GM06990 (cell line): ENCODE data around the gene MAPK12.

Experiments
- DNase-seq: peaks from one replicate; pipeline ENCODE4 v3.0.0-alpha.2; 2011; ENCODE audit not compliant: insufficient read length; ENCODE audit errors: extremely low read depth
- H3K27me3 ChIP-seq: replicated peaks from 2 replicates; pipeline ENCODE4 v1.6.0; 2011; ENCODE audit warnings: low read length; ENCODE audit not compliant: control insufficient read depth, insufficient read depth
- H3K36me3 ChIP-seq: 2 replicates; pipeline ENCODE4 v1.5.1; 2011; ENCODE audit warnings: low read length; ENCODE audit not compliant: control insufficient read depth, insufficient read depth
- H3K4me3 ChIP-seq: replicated peaks from 2 replicates; pipeline ENCODE4 v1.5.1; 2011; ENCODE audit warnings: low read depth, mild to moderate bottlenecking, control low read depth, low read length
- TF ChIP-seq, protein P1 (sequence below): IDR thresholded peaks from 2 replicates; pipeline ENCODE4 v1.5.1; 2011; ENCODE audit warnings: low read length, control low read depth, mild to moderate bottlenecking, inconsistent platforms; ENCODE audit not compliant: insufficient read depth, poor library complexity, severe bottlenecking

The MAPK12 gene

DNA sequence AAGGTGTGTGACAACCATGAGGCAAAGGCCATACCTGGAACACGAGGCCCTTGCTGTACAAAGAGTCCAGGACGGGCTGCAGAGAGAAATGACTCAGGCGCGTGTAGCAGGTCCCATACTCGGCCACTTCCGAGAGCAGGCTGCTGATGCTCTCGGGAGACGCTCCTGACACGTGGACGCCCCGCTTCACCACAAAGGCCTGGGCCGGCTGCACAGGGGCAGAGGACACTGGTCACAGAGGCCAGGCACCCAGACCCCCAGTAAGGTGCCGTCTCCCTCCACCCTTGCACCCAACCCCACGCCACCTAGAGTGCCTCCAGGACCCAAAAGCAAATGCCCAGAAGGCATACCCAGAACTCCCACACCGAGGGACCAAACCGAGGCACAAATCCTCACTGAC, 32.1 kb downstream of the MAPK12 start:
- TF ChIP-seq, protein P1, sequence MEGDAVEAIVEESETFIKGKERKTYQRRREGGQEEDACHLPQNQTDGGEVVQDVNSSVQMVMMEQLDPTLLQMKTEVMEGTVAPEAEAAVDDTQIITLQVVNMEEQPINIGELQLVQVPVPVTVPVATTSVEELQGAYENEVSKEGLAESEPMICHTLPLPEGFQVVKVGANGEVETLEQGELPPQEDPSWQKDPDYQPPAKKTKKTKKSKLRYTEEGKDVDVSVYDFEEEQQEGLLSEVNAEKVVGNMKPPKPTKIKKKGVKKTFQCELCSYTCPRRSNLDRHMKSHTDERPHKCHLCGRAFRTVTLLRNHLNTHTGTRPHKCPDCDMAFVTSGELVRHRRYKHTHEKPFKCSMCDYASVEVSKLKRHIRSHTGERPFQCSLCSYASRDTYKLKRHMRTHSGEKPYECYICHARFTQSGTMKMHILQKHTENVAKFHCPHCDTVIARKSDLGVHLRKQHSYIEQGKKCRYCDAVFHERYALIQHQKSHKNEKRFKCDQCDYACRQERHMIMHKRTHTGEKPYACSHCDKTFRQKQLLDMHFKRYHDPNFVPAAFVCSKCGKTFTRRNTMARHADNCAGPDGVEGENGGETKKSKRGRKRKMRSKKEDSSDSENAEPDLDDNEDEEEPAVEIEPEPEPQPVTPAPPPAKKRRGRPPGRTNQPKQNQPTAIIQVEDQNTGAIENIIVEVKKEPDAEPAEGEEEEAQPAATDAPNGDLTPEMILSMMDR = no peak
- Histone ChIP-seq H3K27me3 (no peaks in the 10 kb centered on the region), H3K4me3 (no peak overlapping the region), H3K36me3 (peaks cover 18% of the 10 kb centered on the region)
- DNase-seq = no peak

DNA sequence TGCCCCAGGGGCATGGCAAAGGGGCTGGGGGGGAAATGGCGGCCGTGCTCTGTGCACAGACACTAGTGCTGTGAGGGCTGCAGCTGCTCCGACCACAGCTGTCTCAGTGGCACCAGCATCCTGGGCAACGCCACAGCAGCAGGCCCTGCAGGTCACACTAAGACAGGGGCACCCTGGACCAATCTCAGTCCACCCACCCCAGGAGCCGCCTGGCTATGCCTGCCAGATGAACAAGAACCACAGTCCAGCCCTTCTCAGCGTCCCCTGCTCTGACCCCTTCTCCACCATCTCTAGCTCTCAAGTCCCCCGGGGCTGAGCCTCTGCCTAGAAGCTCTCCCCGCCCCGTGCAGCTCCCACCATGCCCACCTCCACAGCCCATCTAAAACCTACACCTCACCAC, 33.1 kb downstream of the MAPK12 start:
- Histone ChIP-seq H3K27me3 (no peaks in the 10 kb centered on the region), H3K36me3 (peaks cover 23% of the 10 kb centered on the region), H3K4me3 (no peak overlapping the region)
- DNase-seq = no peak
- TF ChIP-seq, protein P1 = no peak

DNA sequence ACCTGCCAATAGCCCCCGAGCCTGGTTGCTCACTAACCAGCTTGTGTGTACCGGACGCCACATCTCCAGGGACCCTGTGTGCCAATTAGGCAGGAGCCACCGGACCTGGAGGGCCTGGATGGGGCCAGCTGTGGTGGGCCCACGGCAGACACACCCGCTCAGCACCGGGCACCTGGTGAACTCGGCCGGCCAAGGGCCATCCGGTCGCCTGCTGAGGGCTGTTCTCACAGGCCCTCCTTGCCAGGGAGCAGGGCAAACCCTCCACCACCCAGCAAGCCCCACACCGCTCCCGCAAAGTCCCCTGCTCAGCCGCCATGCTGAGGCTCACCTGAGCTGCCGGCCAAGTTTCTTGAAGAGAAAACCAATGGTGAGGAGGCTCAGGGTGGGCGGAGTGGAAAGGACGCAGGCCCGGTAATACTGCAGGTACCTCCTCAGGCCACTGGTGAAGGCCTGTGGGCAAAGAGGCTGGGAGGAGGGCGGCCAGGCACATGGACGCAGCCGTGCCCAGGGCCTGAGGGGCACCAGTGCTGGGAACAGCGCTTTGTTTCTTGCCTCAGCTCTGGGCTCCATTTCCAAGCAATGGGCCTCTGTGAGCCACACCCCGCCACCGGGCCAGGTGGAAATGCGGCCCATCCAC, 33.8 kb downstream of the MAPK12 start:
- Histone ChIP-seq H3K36me3 (peaks cover 28% of the 10 kb centered on the region), H3K4me3 (no peak overlapping the region), H3K27me3 (no peaks in the 10 kb centered on the region)
- TF ChIP-seq, protein P1 = no peak
- DNase-seq = no peak

DNA sequence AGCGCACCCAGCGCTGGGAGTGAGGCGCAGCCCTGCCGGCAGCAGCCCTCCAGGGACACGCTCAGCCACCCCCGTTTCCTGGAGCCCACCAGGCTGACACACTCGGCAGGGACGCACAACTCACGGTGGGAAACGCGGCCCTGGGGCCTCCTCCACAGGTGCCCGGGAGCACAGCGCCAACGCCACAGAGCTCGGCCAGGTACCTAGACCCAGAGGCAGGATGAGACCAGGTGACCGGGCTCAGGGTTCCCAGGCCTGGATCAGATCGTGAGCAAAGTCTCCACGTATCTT, 34.7 kb downstream of the MAPK12 start:
- DNase-seq = no peak
- Histone ChIP-seq H3K36me3 (peaks cover 35% of the 10 kb centered on the region), H3K4me3 (no peak overlapping the region), H3K27me3 (no peaks in the 10 kb centered on the region)
- TF ChIP-seq, protein P1 = no peak

DNA sequence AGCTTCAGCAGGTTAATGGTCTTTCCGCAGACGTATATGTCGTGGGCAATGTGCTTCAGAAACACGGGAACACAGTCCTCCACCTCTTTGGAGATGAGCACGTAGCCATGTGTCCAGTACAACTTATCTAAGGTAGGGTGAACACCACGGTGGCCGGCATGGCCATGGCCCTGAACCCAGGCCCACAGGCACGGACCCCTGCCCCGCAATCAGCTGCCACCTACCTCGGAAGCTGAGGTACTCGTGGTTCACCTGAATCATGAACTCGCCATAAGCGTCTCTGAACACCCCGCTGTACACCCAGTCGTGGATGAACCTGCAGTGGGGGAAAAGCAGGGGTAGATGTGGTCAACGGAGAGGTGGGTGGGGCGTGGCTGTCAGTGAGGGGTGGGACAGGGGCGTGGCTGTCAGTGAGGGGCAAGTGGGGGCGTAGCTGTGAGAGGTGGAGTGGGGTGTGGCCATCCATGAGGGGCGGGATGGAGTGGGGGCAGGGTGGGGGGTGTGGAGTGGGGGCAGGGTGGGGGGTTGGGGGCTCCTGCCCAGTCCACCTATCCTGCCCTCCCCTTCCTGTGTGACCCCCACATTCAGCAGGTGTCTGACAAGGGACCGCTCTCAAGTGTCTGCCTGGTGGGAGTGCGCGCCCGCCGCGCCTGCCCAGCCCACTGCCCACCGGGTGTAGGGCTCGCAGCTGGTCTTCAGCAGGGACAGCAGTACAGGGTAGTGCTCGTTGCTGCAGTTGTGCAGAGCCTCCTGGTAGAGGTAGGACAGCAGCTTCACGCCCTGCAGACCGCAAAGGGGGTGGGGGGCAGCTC, 35.2 kb downstream of the MAPK12 start:
- no peak for DNase-seq
- TF ChIP-seq, protein P1 = no peak

More for the DNA sequence above, 35.2 kb downstream of the MAPK12 start:
- Histone ChIP-seq H3K36me3 (peaks cover 39% of the 10 kb centered on the region), H3K4me3 (no peak overlapping the region), H3K27me3 (no peaks in the 10 kb centered on the region)
